HG03378 (cell line): ENCODE results near the gene ANXA5.

ENCODE experiments used
- ATAC-seq: cut with Tn5 transposase; IDR thresholded peaks from one replicate; pipeline ENCODE4 v1.9.1; 2021; ENCODE audit warnings: mild to moderate bottlenecking, moderate library complexity; ENCODE audit not compliant: unreplicated experiment

ANXA5 gene

DNA sequence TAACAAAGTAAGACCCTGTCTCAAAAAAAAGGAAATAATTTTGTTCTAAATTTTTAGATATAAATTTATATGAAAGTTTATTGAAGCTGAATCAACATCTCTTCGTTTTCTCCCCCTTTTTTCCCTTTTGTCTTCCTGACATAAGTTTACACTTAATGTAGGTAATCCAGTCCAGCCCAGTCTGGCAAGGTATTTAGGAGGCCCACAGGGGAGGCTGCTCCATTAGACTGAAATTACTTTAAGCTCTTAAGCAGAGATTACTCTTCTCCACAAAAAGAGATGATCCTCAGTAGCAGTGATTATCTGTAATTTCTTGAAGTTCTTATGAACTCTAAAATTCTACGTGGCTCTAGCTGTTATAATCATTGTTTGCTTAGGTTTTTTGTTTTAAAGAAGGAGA is 46.0 kb downstream of the ANXA5 start:
- ATAC-seq: no peak

DNA sequence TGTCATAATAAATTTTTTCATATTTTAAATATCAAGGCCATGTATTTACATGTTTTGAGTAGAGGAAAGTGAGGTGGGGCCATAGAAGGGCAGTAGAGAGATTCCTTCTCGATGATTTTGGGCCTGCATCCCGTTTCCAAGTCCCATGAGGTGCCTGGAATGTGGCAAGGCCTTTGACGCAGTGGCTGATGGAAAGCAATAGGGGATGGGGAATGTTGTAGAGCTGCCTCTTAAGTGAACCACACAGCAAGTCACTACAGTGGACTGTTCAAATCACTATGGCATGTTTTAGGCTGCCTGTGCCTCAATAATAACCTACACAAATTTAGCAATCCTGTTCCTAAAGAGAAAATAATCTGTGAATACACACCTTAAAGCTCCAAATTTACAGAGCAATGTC is 48.3 kb downstream of the ANXA5 start:
- no peak for ATAC-seq

DNA sequence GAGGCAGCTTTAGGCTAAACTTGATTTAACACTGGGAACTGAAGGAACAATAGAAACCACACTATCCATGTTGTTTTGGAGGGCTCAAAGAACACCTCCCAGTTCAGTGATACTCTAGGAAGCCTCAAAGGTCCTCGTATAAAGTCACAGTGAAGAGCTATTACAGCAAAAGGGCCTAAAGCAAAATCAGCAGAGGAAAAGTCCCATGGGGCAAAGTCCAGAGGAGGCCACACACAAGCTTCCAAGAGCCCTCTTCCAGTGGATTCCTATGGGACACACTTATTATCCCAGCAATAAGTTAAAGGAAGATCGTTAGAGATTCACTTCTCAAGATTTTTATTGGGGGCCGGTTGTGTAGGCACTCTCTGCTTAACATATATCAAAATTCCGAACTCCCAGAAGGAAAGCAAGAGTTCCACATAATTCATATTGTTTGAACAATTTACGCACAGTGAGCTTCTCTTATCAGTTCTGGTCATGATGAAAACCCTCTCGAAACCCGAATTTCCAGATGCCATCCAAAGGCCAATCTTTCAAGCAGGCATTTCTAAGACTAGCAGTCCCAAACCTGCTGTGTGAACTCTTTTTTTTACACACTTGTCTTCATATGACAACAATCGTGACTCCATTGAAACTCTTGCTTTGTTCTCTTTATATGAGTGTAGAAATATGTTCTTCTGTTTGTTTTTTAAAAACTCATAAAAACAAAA is 53.7 kb downstream of the ANXA5 start:
- no peak for ATAC-seq

DNA sequence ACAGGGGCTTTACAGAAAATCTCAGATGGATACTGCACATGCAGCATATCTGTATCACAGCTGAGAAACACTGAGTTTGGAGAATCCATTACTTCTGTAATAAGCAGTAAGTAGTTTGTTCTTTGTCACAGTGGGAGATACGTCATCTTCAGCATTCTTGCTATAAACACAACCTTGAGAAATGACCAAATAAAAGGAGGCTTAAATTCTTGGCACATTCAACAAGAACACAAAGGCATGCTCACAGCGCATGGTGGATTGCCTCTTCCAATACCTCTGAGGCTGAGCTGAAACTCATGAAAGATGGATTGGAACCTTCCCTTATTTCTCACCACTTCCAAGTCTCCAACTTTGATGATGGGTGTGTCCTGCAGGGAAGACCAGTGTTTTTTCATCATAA is 54.5 kb downstream of the ANXA5 start:
- no peak for ATAC-seq

DNA sequence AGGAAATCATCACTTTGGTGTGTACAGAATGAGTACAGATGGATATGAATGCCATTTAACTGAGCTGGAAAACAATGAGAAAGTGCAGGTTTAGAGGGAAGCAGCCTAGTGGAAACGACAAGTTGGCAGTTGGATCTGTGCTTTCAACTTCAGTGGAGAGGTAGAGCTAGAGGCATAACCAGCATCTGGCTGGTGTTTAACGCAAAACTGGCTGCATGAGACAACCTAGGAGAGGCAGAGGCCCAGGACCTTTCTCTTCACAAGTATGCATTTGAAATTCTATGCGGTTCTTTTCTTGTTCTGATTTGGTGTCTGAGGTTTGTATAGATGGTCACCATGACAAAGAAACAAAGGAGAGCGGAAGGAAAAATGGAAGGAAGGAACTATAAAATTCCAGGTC is 63.1 kb downstream of the ANXA5 start:
- no peak for ATAC-seq

DNA sequence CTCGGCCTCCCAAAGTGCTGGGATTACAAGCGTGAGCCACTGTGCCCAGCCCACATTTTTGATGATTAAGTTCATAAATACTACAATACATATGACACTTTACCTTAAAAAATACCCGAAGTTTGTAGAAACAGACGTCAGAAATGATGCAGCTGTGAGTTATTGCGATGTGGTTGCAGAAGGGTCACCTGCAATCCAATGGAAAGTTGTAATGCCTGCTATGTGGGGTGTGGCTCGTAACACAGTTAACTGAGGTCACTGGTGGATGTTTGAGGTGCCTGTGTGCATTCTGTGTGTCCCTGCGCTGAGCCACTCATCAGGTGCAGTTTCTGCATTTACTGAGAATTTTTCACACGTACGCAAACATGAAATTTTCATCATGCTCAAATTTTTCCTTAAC is 64.1 kb downstream of the ANXA5 start:
- no peak for ATAC-seq
